ENCODE results near the gene BRINP3. TPM values are rescaled to one million over a fixed set of nuclear protein-coding genes. Genes with fewer than 3 reads are reported as not detected.

BRINP3 gene
- total and polyA plus RNA-seq, 4 donors = 24.4 to 86.6 (median 64.1) TPM

GRCh38 chr1:190169311-190170067 is 308.2 kb downstream of the BRINP3 start:
- no peaks in the 10 kb centered on the region for H3K4me1 ChIP-seq (ENCODE audit: control insufficient read depth, insufficient read depth, low read length)
- peak in 2 of 6 donors; percentile 17 to 26 for DNase-seq (ENCODE audit: low read depth in 4 of 6, low spot score in 6 of 6)
- WGBS (ENCODE audit: insufficient coverage) = no CpG with 5 or more reads among the region's 3 CpGs

DNA sequence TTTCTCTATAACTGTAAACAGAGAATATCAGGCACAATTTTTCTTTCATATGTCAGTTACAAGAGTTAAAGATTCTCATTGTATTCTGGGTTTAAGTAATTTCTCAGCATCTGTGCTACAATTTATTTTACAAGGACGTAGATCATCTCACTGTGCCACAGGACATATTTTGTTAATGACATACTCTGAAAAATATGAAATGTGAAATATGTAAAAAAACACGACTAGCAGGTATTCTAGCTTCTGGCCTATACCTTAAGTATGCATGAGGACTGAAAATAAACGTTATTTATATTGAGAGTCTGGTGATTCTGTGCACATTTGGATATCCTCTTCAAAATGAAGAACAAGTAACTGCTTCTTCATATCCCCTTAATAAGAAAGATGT is 308.8 kb downstream of the BRINP3 start:
- H3K9me3 ChIP-seq (ENCODE audit: control insufficient read depth, insufficient read depth, low read length) = no peaks in the 10 kb centered on the region
- H3K4me3 ChIP-seq (ENCODE audit: low read depth, low read length) = no peak overlapping the region
- no peaks in the 10 kb centered on the region for H3K36me3 ChIP-seq (ENCODE audit: control insufficient read depth, insufficient read depth, low read length)
- H3K27ac ChIP-seq (ENCODE audit: low read depth, low read length) = no peak overlapping the region
- no peaks in the 10 kb centered on the region for H3K4me1 ChIP-seq (ENCODE audit: control insufficient read depth, insufficient read depth, low read length)
- no peaks in the 10 kb centered on the region for H3K27me3 ChIP-seq (ENCODE audit: control insufficient read depth, insufficient read depth, low read length)
- WGBS (ENCODE audit: insufficient coverage) = no CpG with 5 or more reads among the region's 3 CpGs
- peak in 1 of 6 donors; percentile 4 for DNase-seq (ENCODE audit: low read depth in 4 of 6, low spot score in 6 of 6)

More at GRCh38 chr1:190169311-190170067, 308.2 kb downstream of the BRINP3 start:
- Histone ChIP-seq H3K9me3 (ENCODE audit: control insufficient read depth, insufficient read depth, low read length) (no peaks in the 10 kb centered on the region), H3K4me3 (ENCODE audit: low read depth, low read length) (no peak overlapping the region), H3K27me3 (ENCODE audit: control insufficient read depth, insufficient read depth, low read length) (no peaks in the 10 kb centered on the region), H3K27ac (ENCODE audit: low read depth, low read length) (no peak overlapping the region), H3K36me3 (ENCODE audit: control insufficient read depth, insufficient read depth, low read length) (no peaks in the 10 kb centered on the region)

- Histone ChIP-seq H3K27me3 (ENCODE audit: control insufficient read depth, insufficient read depth, low read length) (no peaks in the 10 kb centered on the region), H3K4me1 (ENCODE audit: control insufficient read depth, insufficient read depth, low read length) (no peaks in the 10 kb centered on the region), H3K9me3 (ENCODE audit: control insufficient read depth, insufficient read depth, low read length) (no peaks in the 10 kb centered on the region), H3K27ac (ENCODE audit: low read depth, low read length) (no peak overlapping the region), H3K36me3 (ENCODE audit: control insufficient read depth, insufficient read depth, low read length) (no peaks in the 10 kb centered on the region), H3K4me3 (ENCODE audit: low read depth, low read length) (no peak overlapping the region)
- DNase-seq (ENCODE audit: low read depth in 4 of 6, low spot score in 6 of 6) = peak in 2 of 6 donors; percentile 29 to 41
- WGBS (ENCODE audit: insufficient coverage) = no CpG with 5 or more reads among the region's 3 CpGs
These were observed 309.4 kb downstream of the BRINP3 start for GRCh38 chr1:190168116-190168892.

DNA sequence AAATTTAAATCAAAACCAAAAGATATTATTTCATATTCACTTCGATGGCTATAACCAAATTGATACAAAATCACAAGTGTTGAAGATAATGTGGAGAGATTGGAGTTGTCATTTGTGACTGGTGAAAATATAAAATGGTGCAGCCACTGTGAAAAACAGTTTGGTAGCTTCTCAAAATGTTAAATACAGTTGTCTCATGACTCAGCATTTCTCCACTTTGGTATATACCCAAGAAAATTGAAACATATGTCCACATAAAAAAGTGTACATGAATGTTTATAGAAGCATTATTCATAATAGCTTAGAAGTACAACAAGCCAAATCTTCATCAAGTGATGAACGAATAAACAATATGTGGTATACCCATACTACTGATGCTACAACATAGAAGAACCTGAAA is 318.5 kb downstream of the BRINP3 start:
- Histone ChIP-seq H3K4me3 (ENCODE audit: low read depth, low read length) (no peak overlapping the region), H3K9me3 (ENCODE audit: control insufficient read depth, insufficient read depth, low read length) (no peaks in the 10 kb centered on the region), H3K27me3 (ENCODE audit: control insufficient read depth, insufficient read depth, low read length) (no peaks in the 10 kb centered on the region), H3K36me3 (ENCODE audit: control insufficient read depth, insufficient read depth, low read length) (no peaks in the 10 kb centered on the region), H3K4me1 (ENCODE audit: control insufficient read depth, insufficient read depth, low read length) (no peaks in the 10 kb centered on the region), H3K27ac (ENCODE audit: low read depth, low read length) (no peak overlapping the region)
- WGBS (ENCODE audit: insufficient coverage) = no CpG with 5 or more reads among the region's 2 CpGs
- no peak for DNase-seq (ENCODE audit: low read depth in 4 of 6, low spot score in 6 of 6)

DNA sequence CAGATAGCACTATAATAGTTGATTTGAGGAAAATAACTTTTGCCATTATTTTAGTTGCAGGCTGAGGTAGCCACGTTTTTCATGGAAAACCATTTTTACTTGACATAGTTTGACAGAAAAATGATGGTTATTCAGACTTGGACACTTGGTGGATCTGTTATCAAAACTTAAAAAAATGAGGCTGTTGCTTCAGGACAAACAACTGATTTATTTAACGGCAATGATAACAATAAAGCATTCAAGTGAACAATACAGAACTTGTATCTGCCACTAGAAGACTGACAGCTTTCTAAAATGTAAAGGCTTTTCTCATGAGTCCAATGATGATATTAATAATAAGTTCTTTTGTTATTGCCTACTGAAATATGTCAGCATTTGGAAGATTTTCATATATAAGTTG is 322.9 kb downstream of the BRINP3 start:
- H3K9me3 ChIP-seq (ENCODE audit: control insufficient read depth, insufficient read depth, low read length) = no peaks in the 10 kb centered on the region
- no peak for DNase-seq (ENCODE audit: low read depth in 4 of 6, low spot score in 6 of 6)
- H3K36me3 ChIP-seq (ENCODE audit: control insufficient read depth, insufficient read depth, low read length) = no peaks in the 10 kb centered on the region
- H3K27ac ChIP-seq (ENCODE audit: low read depth, low read length) = no peak overlapping the region
- H3K4me1 ChIP-seq (ENCODE audit: control insufficient read depth, insufficient read depth, low read length) = no peaks in the 10 kb centered on the region
- H3K27me3 ChIP-seq (ENCODE audit: control insufficient read depth, insufficient read depth, low read length) = no peaks in the 10 kb centered on the region
- H3K4me3 ChIP-seq (ENCODE audit: low read depth, low read length) = no peak overlapping the region
- WGBS (ENCODE audit: insufficient coverage) = 43% methylated on average over 1 of the region's 2 CpGs

DNA sequence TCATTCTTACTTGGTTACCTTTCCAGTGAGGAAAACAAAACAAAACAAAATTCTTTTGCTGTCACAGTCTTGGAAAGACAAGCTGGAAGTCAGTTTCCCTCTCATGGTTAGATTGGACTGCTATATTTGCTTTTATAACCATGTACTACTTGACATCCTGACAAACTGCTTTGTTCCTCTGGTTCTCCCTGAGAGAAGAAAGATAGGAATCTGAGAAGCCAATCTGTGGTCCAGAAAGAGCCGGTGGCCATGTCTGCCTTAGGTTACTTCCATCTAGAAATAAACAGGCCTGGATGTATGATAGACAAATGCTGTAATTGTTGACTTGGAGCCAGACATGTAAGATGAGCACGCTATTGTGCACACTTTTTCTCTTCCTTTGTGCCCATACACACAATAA is 330.0 kb downstream of the BRINP3 start:
- Histone ChIP-seq H3K27ac (ENCODE audit: low read depth, low read length) (no peak overlapping the region), H3K36me3 (ENCODE audit: control insufficient read depth, insufficient read depth, low read length) (no peaks in the 10 kb centered on the region), H3K9me3 (ENCODE audit: control insufficient read depth, insufficient read depth, low read length) (no peaks in the 10 kb centered on the region), H3K27me3 (ENCODE audit: control insufficient read depth, insufficient read depth, low read length) (no peaks in the 10 kb centered on the region), H3K4me1 (ENCODE audit: control insufficient read depth, insufficient read depth, low read length) (no peaks in the 10 kb centered on the region), H3K4me3 (ENCODE audit: low read depth, low read length) (no peak overlapping the region)
- DNase-seq (ENCODE audit: low read depth in 4 of 6, low spot score in 6 of 6) = no peak
- WGBS (ENCODE audit: insufficient coverage) = no CpG with 5 or more reads among the region's 2 CpGs

GRCh38 chr1:190144650-190145049 is 333.0 kb downstream of the BRINP3 start:
- H3K9me3 ChIP-seq (ENCODE audit: control insufficient read depth, insufficient read depth, low read length) = no peaks in the 10 kb centered on the region
- H3K36me3 ChIP-seq (ENCODE audit: control insufficient read depth, insufficient read depth, low read length) = no peaks in the 10 kb centered on the region
- no peaks in the 10 kb centered on the region for H3K27me3 ChIP-seq (ENCODE audit: control insufficient read depth, insufficient read depth, low read length)
- no peaks in the 10 kb centered on the region for H3K4me1 ChIP-seq (ENCODE audit: control insufficient read depth, insufficient read depth, low read length)
- WGBS (ENCODE audit: insufficient coverage) = 90% methylated on average over 2 of the region's 2 CpGs
- no peak overlapping the region for H3K4me3 ChIP-seq (ENCODE audit: low read depth, low read length)
- no peak for DNase-seq (ENCODE audit: low read depth in 4 of 6, low spot score in 6 of 6)
- no peak overlapping the region for H3K27ac ChIP-seq (ENCODE audit: low read depth, low read length)

DNA sequence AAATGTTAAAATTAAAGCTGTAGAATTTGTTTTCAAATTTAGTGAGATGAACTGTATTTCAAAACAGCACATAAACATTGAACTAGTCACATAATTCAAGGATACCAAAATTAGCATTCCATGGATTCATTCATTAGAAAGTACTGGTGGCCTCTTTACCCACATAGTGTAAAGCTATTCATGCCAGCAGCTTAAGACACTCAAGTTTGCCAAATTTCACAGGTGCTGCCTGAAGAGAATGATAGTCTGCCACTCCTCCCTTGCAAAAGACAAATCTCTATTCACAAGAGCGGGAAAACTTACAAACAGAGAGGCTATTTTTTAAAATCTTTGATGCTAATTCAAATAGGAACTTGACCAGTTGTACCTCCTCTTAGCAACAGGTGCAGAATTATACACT is 337.0 kb downstream of the BRINP3 start:
- no peaks in the 10 kb centered on the region for H3K36me3 ChIP-seq (ENCODE audit: control insufficient read depth, insufficient read depth, low read length)
- H3K27ac ChIP-seq (ENCODE audit: low read depth, low read length) = no peak overlapping the region
- DNase-seq (ENCODE audit: low read depth in 4 of 6, low spot score in 6 of 6) = peak; percentile 8 to 69 (median 30)
- no peaks in the 10 kb centered on the region for H3K27me3 ChIP-seq (ENCODE audit: control insufficient read depth, insufficient read depth, low read length)
- 50% methylated on average over 1 of the region's 1 CpG for WGBS (ENCODE audit: insufficient coverage)
- no peak overlapping the region for H3K4me3 ChIP-seq (ENCODE audit: low read depth, low read length)
- H3K9me3 ChIP-seq (ENCODE audit: control insufficient read depth, insufficient read depth, low read length) = no peaks in the 10 kb centered on the region
- no peaks in the 10 kb centered on the region for H3K4me1 ChIP-seq (ENCODE audit: control insufficient read depth, insufficient read depth, low read length)

GRCh38 chr1:190138702-190139101 is 339.0 kb downstream of the BRINP3 start:
- no peak overlapping the region for H3K27ac ChIP-seq (ENCODE audit: low read depth, low read length)
- no CpG with 5 or more reads among the region's 1 CpG for WGBS (ENCODE audit: insufficient coverage)

DNA sequence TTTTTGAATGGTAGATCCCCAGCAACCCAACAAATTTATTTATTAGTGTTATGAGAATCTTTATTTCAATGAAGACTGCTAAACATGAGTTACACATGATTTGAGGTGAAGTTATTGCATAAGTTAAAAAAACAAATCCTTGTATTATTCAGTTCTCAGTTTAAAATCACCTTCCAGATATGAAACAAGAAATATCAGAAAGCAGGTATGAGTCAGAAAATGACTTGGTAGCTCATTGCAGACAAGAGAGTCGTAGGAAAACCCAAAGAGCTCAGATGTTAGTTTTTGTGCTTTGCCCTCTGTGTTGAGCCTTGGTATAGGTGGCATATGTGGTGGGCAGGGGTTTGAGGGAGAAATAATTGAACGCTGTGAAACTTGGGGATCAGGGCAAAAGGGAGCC is 339.4 kb downstream of the BRINP3 start:
- no peak overlapping the region for H3K4me3 ChIP-seq (ENCODE audit: low read depth, low read length)
- DNase-seq (ENCODE audit: low read depth in 4 of 6, low spot score in 6 of 6) = no peak
- H3K36me3 ChIP-seq (ENCODE audit: control insufficient read depth, insufficient read depth, low read length) = no peaks in the 10 kb centered on the region
- no peaks in the 10 kb centered on the region for H3K9me3 ChIP-seq (ENCODE audit: control insufficient read depth, insufficient read depth, low read length)
- H3K27ac ChIP-seq (ENCODE audit: low read depth, low read length) = no peak overlapping the region
- WGBS (ENCODE audit: insufficient coverage) = 59% methylated on average over 2 of the region's 2 CpGs
- no peaks in the 10 kb centered on the region for H3K27me3 ChIP-seq (ENCODE audit: control insufficient read depth, insufficient read depth, low read length)
- H3K4me1 ChIP-seq (ENCODE audit: control insufficient read depth, insufficient read depth, low read length) = no peaks in the 10 kb centered on the region

More at GRCh38 chr1:190138702-190139101, 339.0 kb downstream of the BRINP3 start:
- H3K36me3 ChIP-seq (ENCODE audit: control insufficient read depth, insufficient read depth, low read length) = no peaks in the 10 kb centered on the region
- H3K4me1 ChIP-seq (ENCODE audit: control insufficient read depth, insufficient read depth, low read length) = no peaks in the 10 kb centered on the region
- H3K9me3 ChIP-seq (ENCODE audit: control insufficient read depth, insufficient read depth, low read length) = no peaks in the 10 kb centered on the region
- H3K4me3 ChIP-seq (ENCODE audit: low read depth, low read length) = no peak overlapping the region
- H3K27me3 ChIP-seq (ENCODE audit: control insufficient read depth, insufficient read depth, low read length) = no peaks in the 10 kb centered on the region
- DNase-seq (ENCODE audit: low read depth in 4 of 6, low spot score in 6 of 6) = no peak

Measured in spinal cord (tissue), 10 donors.